ENCODE measurements around the gene AOAH. TPM values are rescaled to one million over a fixed set of nuclear protein-coding genes. Genes with fewer than 3 reads are reported as not detected.

The AOAH gene
- total RNA-seq, 1 donor from 2014 or later: 7.4 TPM

GRCh38 chr7:36654436-36654835 lies 69.9 kb downstream of the AOAH start:
- Histone ChIP-seq H3K27me3 (no peaks in the 10 kb centered on the region), H3K27ac (no peak overlapping the region), H3K36me3 (no peaks in the 10 kb centered on the region), H3K9me3 (no peaks in the 10 kb centered on the region), H3K4me1 (no peaks in the 10 kb centered on the region), H3K4me3 (no peak overlapping the region)
- DNase-seq (ENCODE audit: extremely low spot score in 2 of 2): no peak
- intact Hi-C loops (cut with DNase I): no loop called here
- no peak for TF ChIP-seq POLR2AphosphoS5 (IDR thresholded peaks at IDR 0.05; ENCODE audit: insufficient read depth in 1 of 2, low read depth in 1 of 2)
- no peak for TF ChIP-seq POLR2A (IDR thresholded peaks at IDR 0.05)
- no peak for TF ChIP-seq CTCF (IDR thresholded peaks at IDR 0.05)

- H3K9me3 ChIP-seq: no peaks in the 10 kb centered on the region
- no peaks in the 10 kb centered on the region for H3K27me3 ChIP-seq
- TF ChIP-seq POLR2AphosphoS5 (IDR thresholded peaks at IDR 0.05; ENCODE audit: insufficient read depth in 1 of 2, low read depth in 1 of 2): no peak
- no peak for TF ChIP-seq POLR2A (IDR thresholded peaks at IDR 0.05)
- no peak for TF ChIP-seq CTCF (IDR thresholded peaks at IDR 0.05)
- H3K4me1 ChIP-seq: no peaks in the 10 kb centered on the region
- H3K27ac ChIP-seq: no peak overlapping the region
- intact Hi-C loops (cut with DNase I): no loop called here
- no peak for DNase-seq (ENCODE audit: extremely low spot score in 2 of 2)
- H3K4me3 ChIP-seq: no peak overlapping the region
- H3K36me3 ChIP-seq: no peaks in the 10 kb centered on the region
Measured at GRCh38 chr7:36653663-36654355, 70.5 kb downstream of the AOAH start.

GRCh38 chr7:36653008-36653662 lies 71.2 kb downstream of the AOAH start:
- no peak for TF ChIP-seq CTCF (IDR thresholded peaks at IDR 0.05)
- TF ChIP-seq POLR2AphosphoS5 (IDR thresholded peaks at IDR 0.05; ENCODE audit: insufficient read depth in 1 of 2, low read depth in 1 of 2): no peak
- TF ChIP-seq POLR2A (IDR thresholded peaks at IDR 0.05): no peak
- Histone ChIP-seq H3K4me3 (no peak overlapping the region), H3K9me3 (no peaks in the 10 kb centered on the region), H3K36me3 (no peaks in the 10 kb centered on the region), H3K27me3 (no peaks in the 10 kb centered on the region), H3K27ac (no peak overlapping the region), H3K4me1 (no peaks in the 10 kb centered on the region)
- intact Hi-C loops (cut with DNase I): no loop called here
- DNase-seq (ENCODE audit: extremely low spot score in 2 of 2): no peak

GRCh38 chr7:36652431-36652830 lies 71.9 kb downstream of the AOAH start:
- no peaks in the 10 kb centered on the region for H3K36me3 ChIP-seq
- H3K4me3 ChIP-seq: no peak overlapping the region
- H3K27ac ChIP-seq: no peak overlapping the region
- H3K9me3 ChIP-seq: no peaks in the 10 kb centered on the region
- H3K27me3 ChIP-seq: no peaks in the 10 kb centered on the region
- TF ChIP-seq POLR2AphosphoS5 (IDR thresholded peaks at IDR 0.05; ENCODE audit: insufficient read depth in 1 of 2, low read depth in 1 of 2) (no peak), POLR2A (IDR thresholded peaks at IDR 0.05) (no peak), CTCF (IDR thresholded peaks at IDR 0.05) (no peak)
- DNase-seq (ENCODE audit: extremely low spot score in 2 of 2): no peak
- intact Hi-C loops (cut with DNase I): no loop called here
- no peaks in the 10 kb centered on the region for H3K4me1 ChIP-seq

- DNase-seq (ENCODE audit: extremely low spot score in 2 of 2): no peak
- Histone ChIP-seq H3K4me1 (no peaks in the 10 kb centered on the region), H3K4me3 (no peak overlapping the region), H3K9me3 (no peaks in the 10 kb centered on the region), H3K36me3 (no peaks in the 10 kb centered on the region), H3K27me3 (no peaks in the 10 kb centered on the region), H3K27ac (no peak overlapping the region)
- intact Hi-C loops (cut with DNase I): no loop called here
- TF ChIP-seq POLR2A (IDR thresholded peaks at IDR 0.05) (no peak), POLR2AphosphoS5 (IDR thresholded peaks at IDR 0.05; ENCODE audit: insufficient read depth in 1 of 2, low read depth in 1 of 2) (no peak), CTCF (IDR thresholded peaks at IDR 0.05) (no peak)
Measured at GRCh38 chr7:36651404-36651803, 72.9 kb downstream of the AOAH start.
